PC-3 (cell line): Measurements from ENCODE around the gene CACUL1. TPM values are rescaled to one million over a fixed set of nuclear protein-coding genes. Genes with fewer than 3 reads are reported as not detected.

Experiments used
- ATAC-seq: fragments of 200-7000 bp; cut with Tn5 transposase; 2 replicates; pipeline ENCODE4 v1.9.1; 2020; ENCODE audit warnings: mild to moderate bottlenecking, moderate library complexity
- BruUV-seq: library from RNA; stranded (reverse); fragments of 400-500 nt; replicated peaks from 2 replicates; lab custom pipeline; 2021; lab: Mats Ljungman, UMichigan
- CTCF ChIA-PET: fragments of 300-600 bp; sonication (Branson Sonifier 250); formaldehyde crosslinking; loops from one replicate; lab custom pipeline; 2022; ENCODE audit warnings: antibody characterized with exemption; lab: Charles Lee
- POLR2A ChIA-PET: fragments of 300-600 bp; sonication (Branson Sonifier 250); formaldehyde crosslinking; loops from one replicate; lab custom pipeline; 2022; ENCODE audit warnings: antibody characterized with exemption; ENCODE audit not compliant: unreplicated experiment; lab: Charles Lee
- DNase-seq: peaks from one replicate; pipeline ENCODE4 v3.0.0-alpha.2; 2015
- H2AFZ ChIP-seq: fragments of 300-600 bp; sonication (generic); 2 replicates; pipeline ENCODE4 v1.6.0; 2016; ENCODE audit warnings: antibody characterized with exemption, low read length
- H3F3A ChIP-seq: fragments of 300-600 bp; sonication (generic); one replicate; pipeline ENCODE4 v1.6.0; 2017; ENCODE audit warnings: antibody characterized with exemption, low read length, control low read depth, mild to moderate bottlenecking; ENCODE audit not compliant: unreplicated experiment
- H3K27ac ChIP-seq: fragments of 300-600 bp; sonication (generic); 2 replicates; pipeline ENCODE4 v1.5.1; 2016; ENCODE audit warnings: mild to moderate bottlenecking, low read length
- H3K27me3 ChIP-seq: fragments of 300-600 bp; sonication (generic); 2 replicates; pipeline ENCODE4 v1.6.1; 2016; ENCODE audit warnings: low read length, mixed read lengths
- H3K36me3 ChIP-seq: fragments of 300-600 bp; sonication (generic); 2 replicates; pipeline ENCODE4 v1.6.1; 2016; ENCODE audit warnings: low read depth, mixed run types, low read length, mixed read lengths
- H3K4me1 ChIP-seq: fragments of 300-600 bp; sonication (generic); 2 replicates; pipeline ENCODE4 v1.5.1; 2016; ENCODE audit warnings: low read length; ENCODE audit not compliant: insufficient read depth
- H3K4me2 ChIP-seq: fragments of 300-600 bp; sonication (generic); 2 replicates; pipeline ENCODE4 v1.6.0; 2016; ENCODE audit warnings: low read length
- H3K4me3 ChIP-seq: fragments of 300-600 bp; sonication (generic); 2 replicates; pipeline ENCODE4 v1.5.1; 2016; ENCODE audit warnings: mild to moderate bottlenecking, low read length, mixed read lengths
- H3K79me2 ChIP-seq: fragments of 300-600 bp; sonication (generic); 2 replicates; pipeline ENCODE4 v1.6.1; 2017; ENCODE audit warnings: low read length, mixed read lengths
- H3K9ac ChIP-seq: fragments of 300-600 bp; sonication (generic); 2 replicates; pipeline ENCODE4 v1.6.0; 2016; ENCODE audit warnings: mild to moderate bottlenecking, low read length
- H3K9me2 ChIP-seq: fragments of 300-600 bp; sonication (generic); replicated peaks from 2 replicates; pipeline ENCODE4 v1.6.1; 2016; ENCODE audit warnings: mixed run types, low read length, mixed read lengths
- H3K9me3 ChIP-seq: fragments of 300-600 bp; sonication (generic); 2 replicates; pipeline ENCODE4 v1.6.1; 2016; ENCODE audit warnings: low read length, mixed read lengths
- H4K20me1 ChIP-seq: fragments of 300-600 bp; sonication (generic); 2 replicates; pipeline ENCODE4 v1.6.1; 2016; ENCODE audit warnings: low read length, mixed read lengths
- EZH2 ChIP-seq: fragments of 300-600 bp; sonication (generic); IDR thresholded peaks from one replicate; pipeline ENCODE4 v1.6.1; 2017; ENCODE audit warnings: antibody characterized with exemption, mild to moderate bottlenecking, low read length; ENCODE audit not compliant: unreplicated experiment
- EZH2phosphoT487 ChIP-seq: fragments of 300-600 bp; sonication (generic); IDR thresholded peaks from 2 replicates; pipeline ENCODE4 v1.6.1; 2018; ENCODE audit warnings: mild to moderate bottlenecking, antibody characterized with exemption, low read length, borderline replicate concordance
- intact Hi-C: fragments of 100-400 bp; cut with micrococcal nuclease; formaldehyde crosslinking; loops from 2 replicates; pipeline ENCODE4 v1.9.0; 2023
- total RNA-seq: library from RNA; depleted of rRNA; stranded (reverse); fragments of >200 nt; gene quantifications from 2 replicates; pipeline ENCODE4 v1.2.3, GENCODE V29; 2014
- TF ChIP-seq, protein P1 (sequence below): fragments of 300-600 bp; sonication (generic); conservative IDR thresholded peaks from 2 replicates; pipeline ENCODE4 v1.5.1; 2017; ENCODE audit warnings: antibody characterized with exemption, low read depth, mild to moderate bottlenecking, low read length

Gene CACUL1
- total RNA-seq, 1 experiment from 2014 or later, result 27.6 TPM

DNA sequence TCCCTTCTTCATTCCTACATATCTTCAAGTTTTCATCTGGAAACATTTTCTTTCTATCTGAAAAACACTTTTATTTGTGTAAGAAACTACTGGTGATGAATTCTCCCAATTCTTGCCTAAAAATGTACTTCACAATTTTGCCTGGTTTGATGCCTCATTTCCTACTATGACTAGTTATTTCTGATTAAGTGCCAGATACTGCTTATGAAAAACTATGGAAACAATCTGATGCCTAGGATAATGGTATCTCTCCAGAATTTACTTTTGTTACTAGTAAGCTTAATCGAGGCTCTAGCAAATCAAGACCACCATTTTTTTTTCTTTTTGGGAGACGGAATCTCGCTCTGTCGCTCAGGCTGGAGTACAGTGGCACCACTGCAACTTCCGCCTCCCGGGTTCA lies 31.3 kb downstream of the CACUL1 start:
- ChIA-PET POLR2A (no interaction called here), CTCF (no interaction called here)
- Histone ChIP-seq H3K4me3 (no peak overlapping the region), H3K9ac (no peak overlapping the region), H3K4me2 (no peak overlapping the region), H3K27ac (no peak overlapping the region), H4K20me1 (0 out of 2 replicates have a peak, but pooled peaks cover 4% of the 10 kb centered on the region), H3K9me2 (no peaks in the 10 kb centered on the region), H3K27me3 (no peaks in the 10 kb centered on the region), H3K36me3 (no peaks in the 10 kb centered on the region), H3K79me2 (no peaks in the 10 kb centered on the region), H3K9me3 (no peaks in the 10 kb centered on the region), H3F3A (no peaks in the 10 kb centered on the region), H3K4me1 (peaks cover 9% of the 10 kb centered on the region; the same call in 1 of the 2 replicates), H2AFZ (no peak overlapping the region)
- intact Hi-C loops, result loop anchor here (2.0 kb wide), 1 partner anchor 77 kb away; no protein-coding TSS in a partner anchor
- no TSS peak for BruUV-seq
- no peak for ATAC-seq
- no peak for DNase-seq
- TF ChIP-seq EZH2phosphoT487 (no peak), EZH2 (no peak)
- TF ChIP-seq, protein P1, sequence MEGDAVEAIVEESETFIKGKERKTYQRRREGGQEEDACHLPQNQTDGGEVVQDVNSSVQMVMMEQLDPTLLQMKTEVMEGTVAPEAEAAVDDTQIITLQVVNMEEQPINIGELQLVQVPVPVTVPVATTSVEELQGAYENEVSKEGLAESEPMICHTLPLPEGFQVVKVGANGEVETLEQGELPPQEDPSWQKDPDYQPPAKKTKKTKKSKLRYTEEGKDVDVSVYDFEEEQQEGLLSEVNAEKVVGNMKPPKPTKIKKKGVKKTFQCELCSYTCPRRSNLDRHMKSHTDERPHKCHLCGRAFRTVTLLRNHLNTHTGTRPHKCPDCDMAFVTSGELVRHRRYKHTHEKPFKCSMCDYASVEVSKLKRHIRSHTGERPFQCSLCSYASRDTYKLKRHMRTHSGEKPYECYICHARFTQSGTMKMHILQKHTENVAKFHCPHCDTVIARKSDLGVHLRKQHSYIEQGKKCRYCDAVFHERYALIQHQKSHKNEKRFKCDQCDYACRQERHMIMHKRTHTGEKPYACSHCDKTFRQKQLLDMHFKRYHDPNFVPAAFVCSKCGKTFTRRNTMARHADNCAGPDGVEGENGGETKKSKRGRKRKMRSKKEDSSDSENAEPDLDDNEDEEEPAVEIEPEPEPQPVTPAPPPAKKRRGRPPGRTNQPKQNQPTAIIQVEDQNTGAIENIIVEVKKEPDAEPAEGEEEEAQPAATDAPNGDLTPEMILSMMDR, result no peak

DNA sequence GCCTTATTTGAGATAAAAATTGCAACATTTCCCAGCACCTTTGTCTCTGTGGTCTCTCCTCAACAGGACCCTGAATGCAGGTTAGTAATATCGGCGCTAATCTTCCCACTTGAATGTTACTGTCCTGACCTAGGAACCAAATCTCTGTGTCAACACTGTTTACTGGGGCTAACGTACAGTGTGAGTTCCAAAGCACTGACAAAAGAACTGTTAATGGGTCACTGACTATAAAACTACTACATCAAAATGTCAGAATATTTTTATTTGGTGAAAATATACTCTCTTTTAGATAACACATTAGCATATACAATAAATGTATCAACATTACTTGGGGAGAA lies 33.3 kb downstream of the CACUL1 start:
- 0 out of 2 replicates have a peak, but pooled peaks cover 4% of the 10 kb centered on the region for H4K20me1 ChIP-seq
- no TSS peak for BruUV-seq
- intact Hi-C loops, result loop anchor here (1.0 to 2.0 kb wide), 2 partner anchors 31 to 153 kb away; no protein-coding TSS in a partner anchor
- ChIA-PET CTCF (interaction anchor here (0.6 to 1.0 kb wide), 5 partner anchors 33 to 661 kb away, joined by 3 to 19 read pairs (median 4); partner anchors contain the start of gene CACUL1), POLR2A (interaction anchor here (0.7 kb wide), 1 partner anchor 152 kb away, joined by 3 read pairs; no protein-coding TSS in a partner anchor)
- TF ChIP-seq, protein P1, result no peak
- TF ChIP-seq EZH2phosphoT487 (no peak), EZH2 (no peak)
- no peak overlapping the region for H3K27ac ChIP-seq
- ATAC-seq, result no peak
- no peaks in the 10 kb centered on the region for H3F3A ChIP-seq
- no peak overlapping the region for H3K4me2 ChIP-seq
- no peak overlapping the region for H2AFZ ChIP-seq
- no peaks in the 10 kb centered on the region for H3K79me2 ChIP-seq
- H3K9ac ChIP-seq, result no peak overlapping the region
- no peak for DNase-seq
- no peaks in the 10 kb centered on the region for H3K36me3 ChIP-seq
- H3K4me1 ChIP-seq, result peaks cover 9% of the 10 kb centered on the region; the same call in 1 of the 2 replicates
- H3K9me3 ChIP-seq, result no peaks in the 10 kb centered on the region
- no peaks in the 10 kb centered on the region for H3K27me3 ChIP-seq
- H3K4me3 ChIP-seq, result no peak overlapping the region
- H3K9me2 ChIP-seq, result no peaks in the 10 kb centered on the region
